K562 (cell line): ENCODE results near the gene NDUFAB1. TPM values are rescaled to one million over a fixed set of nuclear protein-coding genes. Genes with fewer than 3 reads are reported as not detected.

ENCODE experiments used
- ARID4B ChIP-seq: sonication (generic); formaldehyde crosslinking; IDR thresholded peaks from 2 replicates; pipeline ENCODE4 v1.8.0; 2022; ENCODE audit warnings: mild to moderate bottlenecking, missing genetic modification reagents
- ELF2 ChIP-seq: fragments of 250-450 bp; sonication (Bioruptor Pico); IDR thresholded peaks from 2 replicates; pipeline ENCODE4 v1.5.0; 2021; ENCODE audit warnings: mild to moderate bottlenecking
- FUS ChIP-seq: fragments of 200-400 bp; formaldehyde crosslinking; optimal IDR thresholded peaks from 2 replicates; pipeline ENCODE3; 2017; ENCODE audit warnings: low read depth, low read length
- GTF2F1 ChIP-seq: IDR thresholded peaks from 2 replicates; pipeline ENCODE4 v1.6.1; 2011; ENCODE audit warnings: low read depth, low read length, improper control_type of control experiment
- NCOA4 ChIP-seq: fragments of 450-650 bp; IDR thresholded peaks from 2 replicates; pipeline ENCODE4 v1.6.1; 2018; ENCODE audit warnings: mild to moderate bottlenecking; ENCODE audit not compliant: partially characterized antibody
- NCOR1 ChIP-seq: fragments of 450-650 bp; IDR thresholded peaks from 2 replicates; pipeline ENCODE4 v1.6.1; 2016; ENCODE audit warnings: mild to moderate bottlenecking, moderate library complexity
- PCBP1 ChIP-seq: fragments of 200-400 bp; formaldehyde crosslinking; IDR thresholded peaks from 2 replicates; pipeline ENCODE4 v1.6.1; 2018; ENCODE audit warnings: mild to moderate bottlenecking, low read depth, low read length; ENCODE audit not compliant: poor library complexity, severe bottlenecking
- POLR2A ChIP-seq: fragments of 450-650 bp; conservative IDR thresholded peaks from 2 replicates; pipeline ENCODE4 v1.6.1; 2016
- POLR2H ChIP-seq: IDR thresholded peaks from 2 replicates; pipeline ENCODE4 v1.6.1; 2016; ENCODE audit warnings: missing genetic modification characterization, low read depth, mild to moderate bottlenecking, control low read depth, missing compliant biosample characterization, moderate library complexity
- SPI1 ChIP-seq: IDR thresholded peaks from 2 replicates; pipeline ENCODE4 v1.6.1; 2011; ENCODE audit warnings: low read depth, low read length, control low read depth, borderline replicate concordance
- SUPT5H ChIP-seq: fragments of 450-650 bp; IDR thresholded peaks from 2 replicates; pipeline ENCODE4 v1.6.1; 2016
- TCF7 ChIP-seq: sonication (generic); IDR thresholded peaks from 2 replicates; pipeline ENCODE4 v1.6.1; 2016; ENCODE audit warnings: antibody characterized with exemption, borderline replicate concordance
- TFAP4 ChIP-seq: sonication (generic); formaldehyde crosslinking; IDR thresholded peaks from 2 replicates; pipeline ENCODE4 v1.8.0; 2022; ENCODE audit warnings: missing genetic modification reagents, mild to moderate bottlenecking, moderate library complexity, borderline replicate concordance
- ZNF324 ChIP-seq: fragments of 250-450 bp; sonication (Bioruptor Pico); IDR thresholded peaks from 2 replicates; pipeline ENCODE4 v1.4.0; 2020; ENCODE audit warnings: mild to moderate bottlenecking
- polyA plus RNA-seq, 8 experiments: library from polyadenylated mRNA; depleted of rRNA in 4 of 8; stranded (reverse) in 5 of 8; unstranded in 3 of 8; fragments of >200 nt; fragmentation: Nextera tagmentation in 2 of 8; fragmentation: Illumina TruSeq in 1 of 8; extraction: Ambion mirVana in 2 of 8; extraction: Trizol in 1 of 8; gene quantifications; 2 replicates each; pipeline versions ENCODE4 v1.2.1 to v1.2.3, GENCODE V29; 2011 to 2014; ENCODE audit warnings: inconsistent platforms in 1 of 8, missing spikeins in 1 of 8
- total RNA-seq, 7 experiments: library from RNA; depleted of rRNA in 6 of 7; stranded (reverse); fragments of >200 nt in 6 of 7; fragmentation: Illumina TruSeq in 2 of 7; extraction: Trizol in 2 of 7; gene quantifications; 2 replicates each; pipeline versions ENCODE4 v1.2.1 to v1.2.3, GENCODE V29; 2011 to 2021; ENCODE audit warnings: low replicate concordance in 1 of 7
- TF ChIP-seq, protein P1 (sequence below): fragments of 450-650 bp; IDR thresholded peaks from 2 replicates; pipeline ENCODE4 v1.6.1; 2017; ENCODE audit warnings: mild to moderate bottlenecking, moderate library complexity
- TF ChIP-seq, protein P2 (sequence below): fragments of 450-650 bp; IDR thresholded peaks from 2 replicates; pipeline ENCODE4 v1.6.1; 2016; ENCODE audit warnings: low read depth, mild to moderate bottlenecking, moderate library complexity
- TF ChIP-seq, protein P3 (sequence below): fragments of 250-450 bp; sonication (Bioruptor Pico); IDR thresholded peaks from 2 replicates; pipeline ENCODE4 v1.4.0; 2020; ENCODE audit warnings: mild to moderate bottlenecking
- TF ChIP-seq, protein P4 (sequence below): sonication (generic); formaldehyde crosslinking; IDR thresholded peaks from 2 replicates; pipeline ENCODE4 v1.8.0; 2022; ENCODE audit warnings: mild to moderate bottlenecking, missing genetic modification reagents

Gene NDUFAB1
- total and polyA plus RNA-seq, 9 of the 15 experiments (the other 6 are each of a cell fraction or from before 2014, with no cell fraction given), result 123 to 481 (median 238) TPM

DNA sequence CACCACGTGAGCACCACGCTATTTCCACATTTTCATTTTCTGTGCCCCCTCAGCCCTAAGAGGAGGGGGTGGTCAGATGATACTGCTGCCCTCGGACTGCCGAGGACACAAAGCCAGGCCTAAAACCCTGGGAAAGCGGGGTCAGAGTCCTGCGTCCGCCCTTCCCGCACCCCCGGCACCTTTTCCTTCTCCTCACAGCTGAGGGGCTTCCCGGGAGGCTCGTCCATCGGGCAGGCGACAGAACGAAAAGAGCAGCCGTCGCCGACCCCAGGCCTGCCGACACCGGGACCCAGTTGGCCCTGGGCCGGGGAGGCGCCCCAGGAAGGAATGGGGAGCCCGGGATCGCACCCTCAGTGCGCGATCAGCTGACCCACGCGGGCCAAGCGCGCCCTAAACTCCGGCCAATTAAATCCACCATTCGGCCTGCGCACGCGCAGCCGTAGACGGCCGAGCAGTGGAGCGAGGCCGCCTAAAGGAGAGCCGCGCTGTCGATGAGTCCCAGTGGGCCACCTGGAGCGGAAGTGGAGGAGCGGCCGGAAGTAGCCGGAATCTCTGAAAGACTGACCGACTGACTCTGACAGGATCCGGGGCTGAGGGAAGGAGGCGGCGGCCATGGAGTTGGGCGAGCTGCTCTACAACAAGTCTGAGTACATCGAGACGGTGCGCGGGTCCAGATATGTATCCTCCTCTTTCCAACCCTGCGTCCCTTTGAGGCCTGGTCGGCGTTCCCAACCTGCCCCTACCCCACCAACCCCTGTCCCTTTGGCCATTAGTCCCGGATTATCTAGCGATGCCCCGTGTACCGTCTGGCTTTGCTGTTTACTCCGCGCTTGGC is 45.0 kb upstream of the NDUFAB1 start, which contains the start of the genes DCTN5 and PALB2 (continued):
- TF ChIP-seq ARID4B (CRISPR knock-in tag) (peak; percentile 98), FUS (no peak), PCBP1 (peak; percentile 87), POLR2A (peak; percentile 89), ELF2 (CRISPR knock-in tag) (0 out of 2 replicates have a peak, but pooled peaks have one; percentile 52), NCOA4 (peak; percentile 99), TCF7 (0 out of 2 replicates have a peak, but pooled peaks have one; percentile 16), TFAP4 (CRISPR knock-in tag) (peak; percentile 99), POLR2H (tag) (peak; percentile 55; the same call in 1 of the 2 replicates), ZNF324 (CRISPR knock-in tag) (0 out of 2 replicates have a peak, but pooled peaks have one; percentile 25), SUPT5H (peak; percentile 81), SPI1 (peak; percentile 90), NCOR1 (0 out of 2 replicates have a peak, but pooled peaks have one; percentile 23), GTF2F1 (no peak)
- TF ChIP-seq, protein P1, sequence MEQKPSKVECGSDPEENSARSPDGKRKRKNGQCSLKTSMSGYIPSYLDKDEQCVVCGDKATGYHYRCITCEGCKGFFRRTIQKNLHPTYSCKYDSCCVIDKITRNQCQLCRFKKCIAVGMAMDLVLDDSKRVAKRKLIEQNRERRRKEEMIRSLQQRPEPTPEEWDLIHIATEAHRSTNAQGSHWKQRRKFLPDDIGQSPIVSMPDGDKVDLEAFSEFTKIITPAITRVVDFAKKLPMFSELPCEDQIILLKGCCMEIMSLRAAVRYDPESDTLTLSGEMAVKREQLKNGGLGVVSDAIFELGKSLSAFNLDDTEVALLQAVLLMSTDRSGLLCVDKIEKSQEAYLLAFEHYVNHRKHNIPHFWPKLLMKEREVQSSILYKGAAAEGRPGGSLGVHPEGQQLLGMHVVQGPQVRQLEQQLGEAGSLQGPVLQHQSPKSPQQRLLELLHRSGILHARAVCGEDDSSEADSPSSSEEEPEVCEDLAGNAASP, result no peak
- TF ChIP-seq, protein P2, sequence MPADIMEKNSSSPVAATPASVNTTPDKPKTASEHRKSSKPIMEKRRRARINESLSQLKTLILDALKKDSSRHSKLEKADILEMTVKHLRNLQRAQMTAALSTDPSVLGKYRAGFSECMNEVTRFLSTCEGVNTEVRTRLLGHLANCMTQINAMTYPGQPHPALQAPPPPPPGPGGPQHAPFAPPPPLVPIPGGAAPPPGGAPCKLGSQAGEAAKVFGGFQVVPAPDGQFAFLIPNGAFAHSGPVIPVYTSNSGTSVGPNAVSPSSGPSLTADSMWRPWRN, result no peak
- TF ChIP-seq, protein P3, sequence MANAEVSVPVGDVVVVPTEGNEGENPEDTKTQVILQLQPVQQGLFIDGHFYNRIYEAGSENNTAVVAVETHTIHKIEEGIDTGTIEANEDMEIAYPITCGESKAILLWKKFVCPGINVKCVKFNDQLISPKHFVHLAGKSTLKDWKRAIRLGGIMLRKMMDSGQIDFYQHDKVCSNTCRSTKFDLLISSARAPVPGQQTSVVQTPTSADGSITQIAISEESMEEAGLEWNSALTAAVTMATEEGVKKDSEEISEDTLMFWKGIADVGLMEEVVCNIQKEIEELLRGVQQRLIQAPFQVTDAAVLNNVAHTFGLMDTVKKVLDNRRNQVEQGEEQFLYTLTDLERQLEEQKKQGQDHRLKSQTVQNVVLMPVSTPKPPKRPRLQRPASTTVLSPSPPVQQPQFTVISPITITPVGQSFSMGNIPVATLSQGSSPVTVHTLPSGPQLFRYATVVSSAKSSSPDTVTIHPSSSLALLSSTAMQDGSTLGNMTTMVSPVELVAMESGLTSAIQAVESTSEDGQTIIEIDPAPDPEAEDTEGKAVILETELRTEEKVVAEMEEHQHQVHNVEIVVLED, result peak; percentile 87
- TF ChIP-seq, protein P4, sequence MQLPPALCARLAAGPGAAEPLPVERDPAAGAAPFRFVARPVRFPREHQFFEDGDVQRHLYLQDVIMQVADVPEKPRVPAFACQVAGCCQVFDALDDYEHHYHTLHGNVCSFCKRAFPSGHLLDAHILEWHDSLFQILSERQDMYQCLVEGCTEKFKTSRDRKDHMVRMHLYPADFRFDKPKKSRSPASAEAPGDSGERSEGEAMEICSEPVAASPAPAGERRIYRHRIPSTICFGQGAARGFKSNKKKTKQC (CRISPR knock-in tag), result 0 out of 2 replicates have a peak, but pooled peaks have one; percentile 47
